Measurements from ENCODE around the gene C1orf159. TPM values are rescaled to one million over a fixed set of nuclear protein-coding genes. Genes with fewer than 3 reads are reported as not detected.
"Not testable (repeated sequence)": the region's sequence is repeated elsewhere in the genome, so short reads cannot be mapped to it uniquely, and the experiment has no call there.

The C1orf159 gene
- total and polyA plus RNA-seq, 2 donors (not counting 1 experiment from before 2014, with no cell fraction given) = 23.0 to 25.6 TPM

DNA sequence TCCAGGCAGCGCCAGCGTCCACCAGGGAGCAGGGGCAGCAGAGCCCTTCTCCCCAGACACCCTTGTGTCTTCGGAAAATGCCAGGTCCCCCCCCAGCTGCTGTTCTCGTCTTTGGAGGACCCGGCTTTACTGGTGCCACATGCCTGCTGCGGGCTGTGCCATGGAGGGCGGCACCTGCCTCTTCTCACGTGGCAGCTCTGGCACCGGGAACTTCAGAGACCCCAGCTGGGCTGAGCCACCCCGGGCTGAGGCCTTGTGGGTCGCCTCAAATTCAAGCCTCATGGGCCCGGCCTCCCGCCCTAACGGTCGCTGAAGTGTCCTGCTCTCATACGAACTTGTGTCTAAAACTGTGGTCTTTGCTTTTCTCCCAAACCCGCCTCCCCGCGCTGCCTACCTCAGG lies 27.0 kb upstream of the C1orf159 start:
- Histone ChIP-seq H3K27me3 (replicated peaks in 1 of 4; ENCODE audit: control extremely low read depth in 1 of 4, control insufficient read depth in 3 of 4, insufficient read depth in 4 of 4, low read length in 3 of 4) (no peaks in the 10 kb centered on the region), H3K27ac (ENCODE audit: low read length in 2 of 2) (peak overlapping the region; percentile 98), H3K36me3 (replicated peaks in 1 of 2; ENCODE audit: control extremely low read depth in 1 of 2, control insufficient read depth in 1 of 2, extremely low read depth in 1 of 2, insufficient read depth in 2 of 2, low read length in 1 of 2) (no peaks in the 10 kb centered on the region), H2AFZ (ENCODE audit: insufficient read depth, low read depth, low read length, poor library complexity, severe bottlenecking) (no peak overlapping the region), H3K79me2 (ENCODE audit: control insufficient read depth, insufficient read depth, low read length) (no peaks in the 10 kb centered on the region), H3K4me3 (ENCODE audit: control extremely low read depth in 1 of 5, extremely low read depth in 1 of 5, insufficient read depth in 1 of 5, low read depth in 2 of 5, low read length in 4 of 5) (no peak overlapping the region), H3K9ac (ENCODE audit: low read length) (no peak overlapping the region), H3K4me2 (replicated peaks; ENCODE audit: low read depth, low read length, poor library complexity, severe bottlenecking) (peak overlapping the region; percentile 83), H3K9me3 (ENCODE audit: control extremely low read depth in 1 of 3, control insufficient read depth in 2 of 3, insufficient read depth in 1 of 3, low read length in 2 of 3) (no peaks in the 10 kb centered on the region), H3K4me1 (ENCODE audit: control insufficient read depth in 2 of 2, insufficient read depth in 2 of 2, low read length in 2 of 2) (peaks cover 44 to 58% of the 10 kb centered on the region in 2 donors), H4K20me1 (ENCODE audit: control insufficient read depth, insufficient read depth, low read length, poor library complexity, severe bottlenecking) (no peaks in the 10 kb centered on the region)
- TF ChIP-seq, protein P1, sequence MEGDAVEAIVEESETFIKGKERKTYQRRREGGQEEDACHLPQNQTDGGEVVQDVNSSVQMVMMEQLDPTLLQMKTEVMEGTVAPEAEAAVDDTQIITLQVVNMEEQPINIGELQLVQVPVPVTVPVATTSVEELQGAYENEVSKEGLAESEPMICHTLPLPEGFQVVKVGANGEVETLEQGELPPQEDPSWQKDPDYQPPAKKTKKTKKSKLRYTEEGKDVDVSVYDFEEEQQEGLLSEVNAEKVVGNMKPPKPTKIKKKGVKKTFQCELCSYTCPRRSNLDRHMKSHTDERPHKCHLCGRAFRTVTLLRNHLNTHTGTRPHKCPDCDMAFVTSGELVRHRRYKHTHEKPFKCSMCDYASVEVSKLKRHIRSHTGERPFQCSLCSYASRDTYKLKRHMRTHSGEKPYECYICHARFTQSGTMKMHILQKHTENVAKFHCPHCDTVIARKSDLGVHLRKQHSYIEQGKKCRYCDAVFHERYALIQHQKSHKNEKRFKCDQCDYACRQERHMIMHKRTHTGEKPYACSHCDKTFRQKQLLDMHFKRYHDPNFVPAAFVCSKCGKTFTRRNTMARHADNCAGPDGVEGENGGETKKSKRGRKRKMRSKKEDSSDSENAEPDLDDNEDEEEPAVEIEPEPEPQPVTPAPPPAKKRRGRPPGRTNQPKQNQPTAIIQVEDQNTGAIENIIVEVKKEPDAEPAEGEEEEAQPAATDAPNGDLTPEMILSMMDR (IDR thresholded peaks at IDR 0.05) = no peak
- TF ChIP-seq EZH2 (IDR thresholded peaks at IDR 0.05; ENCODE audit: borderline replicate concordance, insufficient read depth, low read depth, low read length, poor library complexity, severe bottlenecking) = no peak
- intact Hi-C loops (cut with micrococcal nuclease) = no loop called here
- Mint-ChIP-seq H3K27ac (peak overlapping the region; percentile 96), H3K9me3 (ENCODE audit: insufficient read depth) (no peaks in the 10 kb centered on the region), H3K27me3 (no peaks in the 10 kb centered on the region), H3K4me1 (peaks cover 37% of the 10 kb centered on the region), H3K4me3 (no peak overlapping the region)
- ATAC-seq (ENCODE audit: low read depth) (no peak), DNase-seq (no peak)
- ChIA-PET POLR2A (interaction anchor here (0.8 to 0.9 kb wide), 2 partner anchors 14 to 21 kb away, joined by 3 read pairs; no protein-coding TSS in a partner anchor), CTCF (interaction anchor here (2.5 kb wide), 1 partner anchor 20 kb away, joined by 11 read pairs; no protein-coding TSS in a partner anchor)
- 65% methylated on average over 19 of the region's 19 CpGs for WGBS (ENCODE audit: insufficient coverage)

DNA sequence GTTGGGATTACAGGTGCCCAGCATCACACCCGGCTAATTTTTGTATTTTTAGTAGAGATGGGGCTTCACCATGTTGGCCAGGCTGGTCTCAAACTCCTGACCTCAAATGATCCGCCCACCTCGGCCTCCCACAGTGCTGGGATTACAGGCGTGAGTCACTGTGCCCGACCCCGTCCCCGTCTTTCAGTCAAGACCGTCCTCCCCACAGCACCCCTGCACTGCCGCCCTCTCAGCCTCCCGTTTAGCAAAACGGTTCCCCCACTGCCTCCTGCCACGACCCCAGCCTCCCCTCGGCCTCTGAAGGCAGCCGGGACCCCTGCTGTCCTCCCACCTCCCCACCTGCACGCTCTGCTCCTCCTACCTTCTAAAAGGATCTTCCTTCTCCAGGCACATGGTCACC lies 26.5 kb upstream of the C1orf159 start:
- H3K27ac ChIP-seq (ENCODE audit: low read length in 2 of 2) = peak overlapping the region in 1 of 2 donors; percentile 98
- H4K20me1 ChIP-seq (ENCODE audit: control insufficient read depth, insufficient read depth, low read length, poor library complexity, severe bottlenecking); H3K4me3 ChIP-seq (ENCODE audit: control extremely low read depth in 1 of 5, extremely low read depth in 1 of 5, insufficient read depth in 1 of 5, low read depth in 2 of 5, low read length in 4 of 5); H3K4me3 Mint-ChIP-seq; H3K27me3 ChIP-seq (replicated peaks in 1 of 4; ENCODE audit: control extremely low read depth in 1 of 4, control insufficient read depth in 3 of 4, insufficient read depth in 4 of 4, low read length in 3 of 4); H3K36me3 ChIP-seq (replicated peaks in 1 of 2; ENCODE audit: control extremely low read depth in 1 of 2, control insufficient read depth in 1 of 2, extremely low read depth in 1 of 2, insufficient read depth in 2 of 2, low read length in 1 of 2); H3K9me3 ChIP-seq (ENCODE audit: control extremely low read depth in 1 of 3, control insufficient read depth in 2 of 3, insufficient read depth in 1 of 3, low read length in 2 of 3); H3K9ac ChIP-seq (ENCODE audit: low read length); H2AFZ ChIP-seq (ENCODE audit: insufficient read depth, low read depth, low read length, poor library complexity, severe bottlenecking); H3K4me2 ChIP-seq (replicated peaks; ENCODE audit: low read depth, low read length, poor library complexity, severe bottlenecking); CTCF ChIA-PET; H3K27me3 Mint-ChIP-seq; DNase-seq; H3K79me2 ChIP-seq (ENCODE audit: control insufficient read depth, insufficient read depth, low read length); intact Hi-C loops (cut with micrococcal nuclease); ATAC-seq (ENCODE audit: low read depth); H3K9me3 Mint-ChIP-seq (ENCODE audit: insufficient read depth): not testable (repeated sequence)
- 72% methylated on average over 14 of the region's 15 CpGs for WGBS (ENCODE audit: insufficient coverage)
- POLR2A ChIA-PET = interaction anchor here (0.9 kb wide), 1 partner anchor 15 kb away, joined by 3 read pairs; no protein-coding TSS in a partner anchor
- H3K4me1 Mint-ChIP-seq = peaks cover 40% of the 10 kb centered on the region
- H3K27ac Mint-ChIP-seq = peak overlapping the region; percentile 65
- H3K4me1 ChIP-seq (ENCODE audit: control insufficient read depth in 2 of 2, insufficient read depth in 2 of 2, low read length in 2 of 2) = peaks cover 48 to 63% of the 10 kb centered on the region in 2 donors
